ENCODE results near the gene SULF2.
"Not testable (repeated sequence)": the region's sequence is repeated elsewhere in the genome, so short reads cannot be mapped to it uniquely, and the experiment has no call there.

SULF2 gene
- 14.3 to 99.1 (median 36.4) reads per million in 17 experiments for total RNA-seq

DNA sequence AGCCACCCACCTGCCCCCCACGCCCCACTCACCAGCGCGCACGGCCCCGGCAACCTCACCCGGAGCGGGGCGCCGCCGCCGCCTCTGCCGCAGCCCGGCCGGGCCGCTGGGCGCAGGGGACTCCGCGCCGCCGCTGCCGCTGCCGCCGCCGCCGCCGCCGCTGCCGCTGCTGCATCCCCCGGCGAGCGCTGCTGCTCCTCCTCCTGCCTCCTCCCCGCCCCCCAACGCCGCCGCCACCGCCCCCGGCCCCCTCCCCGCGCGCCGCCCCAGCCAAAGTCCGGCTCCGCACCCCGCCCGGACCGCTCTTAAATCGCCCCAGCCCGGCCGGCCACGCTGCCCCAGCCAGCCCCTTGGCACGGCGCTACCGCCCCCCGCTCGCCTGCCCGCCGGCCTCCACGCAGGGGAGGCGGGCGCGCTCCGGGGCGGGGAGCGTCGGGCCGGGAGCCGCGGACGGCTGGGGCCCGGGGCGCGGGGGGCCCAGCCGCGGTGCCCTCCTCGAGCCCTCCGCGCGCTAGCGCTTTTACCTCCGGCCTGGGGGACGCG is at the start of gene SULF2:
TSS of gene SULF2 (minus strand) at position 171 of the 543 bp plus-strand sequence. CDS start 28,118 bp downstream, outside the sequence.
- peak; percentile 24 to 67 (median 46) for DNase-seq

GRCh38 chr20:47831675-47832074 is 46.4 kb upstream of the SULF2 start:
- DNase-seq, result not testable (repeated sequence)

DNA sequence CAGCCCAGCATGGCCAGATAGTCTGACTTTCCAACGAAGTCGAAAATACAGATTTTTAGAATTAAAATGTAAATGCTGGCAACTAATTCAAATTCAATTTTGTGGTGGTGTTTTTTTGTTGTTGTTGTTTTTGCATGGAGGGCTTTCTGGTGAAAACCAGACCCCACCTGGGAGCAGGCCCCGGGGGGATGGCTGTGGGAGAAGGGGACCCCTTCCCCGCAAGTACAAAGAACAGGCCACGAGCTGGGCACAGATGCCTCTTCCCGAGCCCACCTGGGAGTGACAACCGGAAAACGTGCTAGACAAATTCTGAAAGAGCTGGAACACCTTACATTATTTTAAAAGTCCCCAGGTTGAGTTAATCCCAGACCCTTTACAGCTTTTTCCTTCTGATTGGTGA is 41.4 kb upstream of the SULF2 start:
- DNase-seq, result not testable (repeated sequence)

- not testable (repeated sequence) for DNase-seq
These were observed 40.7 kb upstream of the SULF2 start for GRCh38 chr20:47826006-47826405.

DNA sequence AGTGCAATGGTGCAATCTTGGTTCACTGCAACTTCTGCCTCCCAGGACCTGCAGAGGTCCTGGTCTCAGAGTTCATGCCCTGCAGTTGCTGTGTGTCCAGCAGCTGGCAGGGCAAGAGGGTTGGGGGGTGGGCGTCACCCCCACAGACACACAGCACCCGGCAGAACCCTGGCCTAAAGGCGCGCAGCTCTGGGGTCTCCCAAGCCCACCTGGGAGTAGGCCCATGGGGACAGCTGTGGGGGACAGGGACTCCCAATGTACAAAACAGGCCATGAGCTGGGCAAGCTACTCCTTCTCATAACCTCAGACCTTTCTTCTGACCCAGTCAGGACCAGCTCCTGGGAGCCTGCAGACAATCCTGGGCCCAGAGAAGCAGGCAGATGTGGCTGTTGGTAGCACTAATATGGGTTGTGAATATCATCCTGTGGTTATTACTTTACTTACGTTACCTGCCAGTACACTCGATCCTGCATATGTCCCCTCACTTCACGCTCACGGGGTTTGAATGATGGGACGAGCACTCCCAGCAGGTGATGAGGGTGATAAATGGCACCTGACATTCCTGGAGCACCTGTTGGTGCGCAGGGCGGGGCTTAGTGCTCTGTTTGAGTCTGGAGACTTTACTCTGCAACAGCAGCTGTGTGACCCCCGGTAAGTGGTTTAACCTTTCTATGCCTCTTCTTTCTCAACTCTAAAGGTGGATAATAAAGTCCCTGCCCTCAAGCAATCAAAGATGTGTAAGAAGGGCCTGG is 39.9 kb upstream of the SULF2 start:
- no peak for DNase-seq

GRCh38 chr20:47823941-47824340 is 38.7 kb upstream of the SULF2 start:
- DNase-seq, result not testable (repeated sequence)

DNA sequence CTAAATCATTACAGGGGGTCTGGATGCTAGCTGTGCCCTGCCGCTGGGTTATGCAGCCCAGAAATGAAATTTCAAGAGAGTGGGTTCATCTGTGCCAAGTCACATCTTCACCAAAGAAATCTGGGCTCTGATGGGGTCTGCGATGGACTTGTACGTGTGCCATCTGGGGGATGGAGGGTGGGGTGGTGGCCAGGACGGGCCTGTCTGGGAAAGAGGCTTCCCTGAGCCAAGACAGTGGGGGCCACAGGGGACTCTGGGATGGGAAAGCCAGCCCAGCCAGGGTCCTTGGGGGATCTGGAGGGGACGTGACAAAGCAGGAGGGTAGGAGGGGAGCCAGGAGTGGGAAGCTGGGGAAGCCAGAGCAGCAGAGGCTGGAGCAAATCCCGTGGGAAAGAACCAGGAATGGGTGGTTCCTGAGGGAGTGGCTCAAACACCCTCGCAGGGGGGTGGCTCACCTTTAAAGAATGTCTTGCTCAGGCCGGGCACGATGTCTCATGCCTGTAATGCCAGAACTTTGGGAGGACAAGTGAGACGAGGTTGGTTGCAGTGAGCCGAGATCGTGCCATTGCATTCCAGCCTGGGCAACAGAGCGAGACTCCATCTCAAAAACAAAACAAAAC is 36.3 kb upstream of the SULF2 start:
- DNase-seq, result no peak

- no peak for DNase-seq
These were observed 33.8 kb upstream of the SULF2 start for GRCh38 chr20:47818996-47819609.

DNA sequence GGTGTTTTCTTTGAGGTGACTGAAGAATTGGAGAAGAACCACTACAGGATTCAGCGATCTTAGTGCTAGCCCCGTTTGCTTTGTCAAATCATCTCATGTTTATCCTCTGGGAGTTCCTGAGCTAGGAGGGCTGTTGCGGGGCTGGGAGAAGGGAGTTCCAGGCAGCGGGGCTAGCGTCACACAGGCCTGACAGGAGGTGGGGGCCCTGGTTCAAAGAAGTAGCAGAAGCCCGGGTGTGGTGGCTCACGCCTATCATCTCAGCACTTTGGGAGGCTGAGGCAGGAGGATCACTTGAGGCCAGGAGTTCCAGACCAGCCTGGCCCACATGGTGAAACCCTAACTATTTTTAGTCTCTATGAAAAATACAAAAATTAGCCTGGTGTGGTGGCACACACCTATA is 33.2 kb upstream of the SULF2 start:
- DNase-seq, result no peak

DNA sequence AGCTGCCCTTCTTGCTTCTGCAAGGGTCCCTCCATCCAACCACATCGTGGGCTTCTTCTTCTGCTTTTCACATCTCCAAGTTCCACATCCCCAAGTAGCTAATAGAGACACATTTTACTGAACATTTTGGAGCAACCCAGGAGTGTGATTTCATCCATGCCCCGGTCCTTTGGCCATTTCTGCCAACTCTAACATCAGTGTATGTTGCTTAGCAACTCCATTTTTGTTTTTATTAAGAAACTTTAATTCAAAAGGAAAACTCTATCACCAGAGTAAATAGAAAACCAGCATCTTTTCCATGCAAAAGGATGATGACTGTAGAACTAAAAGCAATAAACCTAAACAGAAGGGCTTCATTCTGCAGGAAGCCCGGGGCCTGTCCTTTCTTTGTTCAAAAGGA is 32.7 kb upstream of the SULF2 start:
- no peak for DNase-seq

DNA sequence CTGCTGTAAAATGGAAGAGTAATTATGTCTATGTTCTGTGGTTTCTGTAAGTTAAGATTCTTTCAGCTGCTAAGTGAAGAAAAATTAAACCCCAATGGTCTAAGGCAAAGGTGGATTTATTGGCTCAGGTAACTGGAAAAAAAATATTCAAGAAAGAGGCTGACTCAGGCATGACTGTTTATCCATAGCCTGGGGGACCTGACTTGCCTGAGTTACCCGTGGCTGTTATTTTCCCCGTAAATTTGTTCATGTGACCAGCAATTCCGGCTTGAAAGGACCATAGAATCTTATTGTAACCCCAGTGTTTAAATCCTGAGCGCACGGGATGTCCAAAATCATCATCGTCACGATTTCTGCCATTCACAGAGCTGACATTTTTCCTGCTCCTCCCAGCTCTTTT is 32.3 kb upstream of the SULF2 start:
- no peak for DNase-seq

DNA sequence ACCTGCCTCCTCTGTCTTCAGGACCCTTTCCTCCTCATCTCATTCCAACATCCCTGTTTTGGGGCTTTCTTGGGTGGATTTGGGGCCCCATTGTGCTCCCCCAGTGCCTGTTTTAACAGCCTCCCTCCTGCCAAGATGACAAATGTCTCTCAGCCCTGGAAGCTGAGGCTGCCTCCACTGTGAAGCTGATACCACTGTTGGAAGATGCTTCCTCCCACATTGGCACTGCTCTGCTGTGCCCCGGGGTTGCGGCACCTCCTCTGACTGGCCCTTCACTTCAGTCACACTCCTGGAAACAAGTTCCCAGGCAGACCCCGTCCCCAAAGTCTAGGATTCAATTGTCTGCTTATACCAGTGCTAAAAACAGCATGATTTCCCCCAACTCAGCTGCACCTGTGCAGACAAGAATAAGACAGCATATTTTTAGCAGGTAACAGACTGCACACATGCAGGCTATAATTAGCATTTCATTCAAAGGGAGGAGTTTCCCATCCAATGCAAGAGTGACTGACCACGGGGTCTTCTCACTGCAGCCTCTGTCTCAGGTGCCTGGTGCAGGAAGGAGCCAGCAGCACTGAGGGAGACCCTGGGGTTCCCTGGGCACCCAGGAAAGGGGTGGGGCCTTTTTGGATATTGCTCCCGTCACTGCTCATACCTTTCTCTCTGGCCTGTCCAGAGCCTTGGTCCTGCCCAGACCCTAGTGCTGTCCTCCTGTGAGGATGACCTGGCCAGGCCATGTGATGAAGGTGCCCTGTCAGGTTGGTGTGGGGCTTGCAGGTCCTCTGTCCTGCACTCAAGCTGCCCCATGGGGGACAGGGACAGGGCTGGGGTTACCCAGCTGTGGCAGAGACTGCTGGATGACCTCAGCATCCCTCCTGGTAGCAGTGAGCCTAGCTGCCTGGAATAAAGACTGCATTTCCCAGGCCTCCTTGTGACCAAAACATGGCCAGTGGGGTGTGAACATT is 31.5 kb upstream of the SULF2 start:
- no peak for DNase-seq

DNA sequence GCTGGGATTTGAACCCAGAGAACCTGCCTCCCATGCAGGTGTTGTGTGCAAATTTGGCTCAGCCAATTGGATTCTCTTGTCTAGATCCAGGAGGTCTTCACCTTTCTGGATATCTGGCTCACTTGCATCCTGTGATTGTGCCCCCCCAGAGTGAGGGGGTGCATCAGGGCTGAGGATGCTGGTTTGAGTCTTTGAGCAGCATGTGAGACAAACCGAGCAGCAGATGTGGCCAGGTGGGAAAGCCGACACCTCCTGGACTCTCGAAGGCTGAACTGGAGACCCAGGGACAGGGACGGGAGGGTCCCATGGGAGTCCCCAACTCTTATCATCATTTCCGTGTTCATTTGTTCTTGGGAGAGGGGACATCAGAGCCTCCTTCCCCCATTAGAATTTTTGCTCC is 30.6 kb upstream of the SULF2 start:
- no peak for DNase-seq

DNA sequence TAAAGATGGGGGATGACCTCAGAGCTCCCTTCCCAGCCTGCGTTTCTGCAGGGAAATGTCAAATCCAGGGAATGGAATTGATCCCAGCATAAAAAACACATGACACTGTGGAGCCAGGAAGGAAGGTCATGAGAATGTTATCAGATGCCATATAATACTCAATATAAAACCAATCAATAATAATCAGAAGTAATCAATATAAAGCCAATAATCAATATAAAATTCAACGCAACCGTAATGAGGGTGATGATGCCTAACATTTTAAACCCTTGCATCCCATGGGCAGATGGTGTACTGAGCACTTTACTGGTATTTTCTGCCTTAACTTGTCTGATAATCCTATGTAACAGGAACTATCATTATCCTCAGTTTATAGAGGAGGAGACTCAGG is 30.1 kb upstream of the SULF2 start:
- DNase-seq, result no peak

DNA sequence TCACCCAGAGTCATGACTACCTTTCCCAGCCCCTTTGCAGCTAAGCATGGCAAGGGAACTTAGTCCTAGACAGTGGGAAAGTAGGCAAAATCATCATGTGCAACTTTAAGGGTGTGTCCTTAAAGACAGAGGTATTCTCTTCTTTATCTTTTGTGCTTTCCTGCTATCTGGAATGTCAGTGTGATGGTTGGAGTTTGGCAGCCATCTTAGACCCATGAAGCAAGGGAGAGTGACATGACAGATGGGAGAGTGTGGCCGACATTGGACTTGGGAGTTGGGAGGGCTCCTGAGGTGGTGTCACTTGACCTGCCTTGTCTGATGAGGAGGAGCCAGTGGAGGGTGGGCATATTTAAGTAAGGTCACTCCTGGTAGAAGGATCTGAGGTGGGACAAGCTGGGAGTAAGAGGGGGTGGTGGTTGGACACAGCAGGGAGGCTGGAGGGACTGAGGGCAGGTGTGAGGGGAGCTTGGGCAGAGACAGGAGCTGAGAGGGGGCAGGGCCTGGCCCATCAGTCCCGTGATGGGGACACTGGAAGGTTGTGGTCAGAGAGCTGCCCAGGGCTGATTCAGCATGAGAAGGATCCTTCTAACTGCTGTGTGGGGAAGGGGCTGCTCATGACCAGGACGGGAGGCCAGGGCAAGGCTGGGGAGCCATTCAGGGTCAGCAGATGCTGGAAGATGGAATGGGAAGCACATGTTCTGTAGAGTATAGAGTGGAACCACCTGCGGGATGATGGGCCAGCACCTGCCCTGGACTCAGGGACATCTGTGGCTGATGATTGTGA is 29.5 kb upstream of the SULF2 start:
- no peak for DNase-seq

GRCh38 chr20:47810721-47811347 is 25.6 kb upstream of the SULF2 start:
- no peak for DNase-seq

DNA sequence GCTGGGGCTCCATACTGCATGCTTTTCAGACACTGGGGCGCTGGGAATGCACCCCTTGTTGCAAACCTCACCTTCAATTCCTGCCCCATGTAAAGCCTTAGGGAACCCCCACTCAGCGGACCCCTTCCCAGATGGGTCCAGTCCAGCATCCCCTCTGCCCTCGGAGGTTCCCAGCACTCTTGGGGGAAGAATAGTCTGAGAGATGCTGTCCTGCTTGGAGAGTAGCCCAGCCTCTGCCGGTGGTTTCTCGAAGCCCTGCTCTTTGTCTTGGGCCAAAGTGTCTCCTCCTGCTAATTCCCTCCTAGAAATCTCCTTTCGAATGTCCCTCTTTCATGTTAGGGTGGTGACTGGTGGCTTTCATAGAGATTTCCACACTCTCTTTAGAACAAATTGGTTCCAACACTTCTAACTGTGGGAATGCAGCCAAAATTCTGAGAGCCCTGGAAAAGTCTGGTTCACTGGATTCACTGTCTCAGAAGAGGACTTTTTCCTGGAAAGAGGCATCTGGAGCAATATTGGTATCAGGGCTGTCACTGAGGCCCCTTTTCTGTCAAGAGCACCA is 24.9 kb upstream of the SULF2 start:
- DNase-seq, result no peak

GRCh38 chr20:47809161-47809960 is 24.1 kb upstream of the SULF2 start:
- DNase-seq, result no peak

GRCh38 chr20:47805951-47806350 is 20.7 kb upstream of the SULF2 start:
- DNase-seq, result no peak

DNA sequence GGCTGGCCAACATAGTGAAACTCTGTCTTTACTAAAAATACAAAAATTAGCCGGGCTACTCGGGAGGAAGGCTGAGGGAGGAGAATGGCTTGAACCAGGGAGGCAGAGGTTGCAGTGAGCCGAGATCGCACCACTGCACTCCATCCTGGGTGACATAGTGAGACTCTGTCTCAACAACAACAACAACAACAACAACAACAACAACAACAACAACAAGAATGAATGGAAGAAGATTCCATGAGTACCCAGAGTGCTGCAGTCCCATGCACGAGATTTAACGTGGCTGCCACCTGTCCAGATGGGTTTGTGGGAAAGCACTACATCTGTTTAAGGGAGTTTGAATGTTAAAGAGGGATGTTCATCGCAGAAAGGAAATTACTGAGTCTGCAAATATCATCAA is 19.7 kb upstream of the SULF2 start:
- DNase-seq, result not testable (repeated sequence)

All from suppressor macrophage (primary cell).